HepG2 (cell line): ENCODE results near the gene ZNF385B. TPM values are rescaled to one million over a fixed set of nuclear protein-coding genes. Genes with fewer than 3 reads are reported as not detected.

Source experiments
- AKNA ChIP-seq: sonication (generic); formaldehyde crosslinking; IDR thresholded peaks from 2 replicates; pipeline ENCODE4 v1.4.0; 2020; ENCODE audit warnings: missing genetic modification reagents, borderline replicate concordance
- ATF3 ChIP-seq: sonication (generic); formaldehyde crosslinking; IDR thresholded peaks from 2 replicates; pipeline ENCODE4 v1.4.0; 2020; ENCODE audit warnings: missing genetic modification reagents
- CCDC6 ChIP-seq: sonication (generic); formaldehyde crosslinking; IDR thresholded peaks from 2 replicates; pipeline ENCODE4 v1.8.1; 2022; ENCODE audit warnings: mild to moderate bottlenecking, missing genetic modification reagents, moderate library complexity
- CENPT ChIP-seq: sonication (generic); formaldehyde crosslinking; IDR thresholded peaks from 2 replicates; pipeline ENCODE4 v1.8.0; 2022; ENCODE audit warnings: low read depth, mild to moderate bottlenecking, moderate library complexity, missing genetic modification reagents
- CHCHD3 ChIP-seq: sonication (generic); formaldehyde crosslinking; IDR thresholded peaks from 2 replicates; pipeline ENCODE4 v1.8.0; 2022; ENCODE audit warnings: mild to moderate bottlenecking, missing genetic modification reagents, moderate library complexity
- CREM ChIP-seq, 2 experiments: sonication (generic) in 1 of 2; formaldehyde crosslinking in 1 of 2; IDR thresholded peaks; 2 replicates each; pipeline versions ENCODE4 v1.4.0 to v1.6.1; 2016 to 2020; ENCODE audit warnings: antibody characterized with exemption in 1 of 2, mild to moderate bottlenecking in 1 of 2, missing genetic modification reagents in 1 of 2
- DZIP1 ChIP-seq: sonication (generic); formaldehyde crosslinking; IDR thresholded peaks from 2 replicates; pipeline ENCODE4 v1.5.0; 2020; ENCODE audit warnings: mild to moderate bottlenecking, missing genetic modification reagents
- GABPB1 ChIP-seq: IDR thresholded peaks from 2 replicates; pipeline ENCODE4 v1.6.1; 2016; ENCODE audit warnings: mild to moderate bottlenecking, missing genetic modification reagents, moderate library complexity, missing compliant biosample characterization
- GATA4 ChIP-seq: sonication (generic); IDR thresholded peaks from 2 replicates; pipeline ENCODE4 v1.6.1; 2016; ENCODE audit warnings: antibody characterized with exemption, low read depth, borderline replicate concordance
- HDAC2 ChIP-seq: sonication (generic); formaldehyde crosslinking; IDR thresholded peaks from 2 replicates; pipeline ENCODE4 v1.4.0; 2020; ENCODE audit warnings: missing genetic modification reagents
- HOMEZ ChIP-seq: IDR thresholded peaks from 2 replicates; pipeline ENCODE4 v1.6.1; 2016; ENCODE audit warnings: low read depth
- HOXA9 ChIP-seq: sonication (generic); formaldehyde crosslinking; IDR thresholded peaks from 2 replicates; pipeline ENCODE4 v1.8.1; 2022; ENCODE audit warnings: missing genetic modification reagents, mild to moderate bottlenecking, moderate library complexity, borderline replicate concordance
- IKZF5 ChIP-seq: IDR thresholded peaks from 2 replicates; pipeline ENCODE4 v1.6.1; 2018; ENCODE audit warnings: missing genetic modification reagents, mild to moderate bottlenecking, missing compliant biosample characterization
- MAX ChIP-seq: IDR thresholded peaks from 2 replicates; pipeline ENCODE4 v1.6.1; 2012; ENCODE audit warnings: inconsistent platforms
- NFIC ChIP-seq: IDR thresholded peaks from 2 replicates; pipeline ENCODE4 v1.6.1; 2012; ENCODE audit warnings: mild to moderate bottlenecking, low read length, inconsistent platforms
- RFX1 ChIP-seq: fragments of 450-650 bp; IDR thresholded peaks from 2 replicates; pipeline ENCODE4 v1.6.1; 2017
- TMF1 ChIP-seq: sonication (generic); formaldehyde crosslinking; IDR thresholded peaks from 2 replicates; pipeline ENCODE4 v1.8.1; 2022; ENCODE audit warnings: low read depth, missing genetic modification reagents
- ZC3H4 ChIP-seq: sonication (generic); formaldehyde crosslinking; IDR thresholded peaks from 2 replicates; pipeline ENCODE4 v1.4.0; 2020; ENCODE audit warnings: missing genetic modification reagents, borderline replicate concordance
- ZFP62 ChIP-seq: sonication (generic); formaldehyde crosslinking; IDR thresholded peaks from 2 replicates; pipeline ENCODE4 v1.4.0; 2020; ENCODE audit warnings: missing genetic modification reagents
- ZNF547 ChIP-seq: sonication (generic); formaldehyde crosslinking; IDR thresholded peaks from 2 replicates; pipeline ENCODE4 v1.5.1; 2020; ENCODE audit warnings: mild to moderate bottlenecking, missing genetic modification reagents
- ZNF792 ChIP-seq: IDR thresholded peaks from 2 replicates; pipeline ENCODE4 v1.6.1; 2016
- polyA plus RNA-seq, 8 experiments: library from polyadenylated mRNA; depleted of rRNA in 3 of 8; stranded (reverse) in 7 of 8; unstranded in 1 of 8; fragments of >200 nt; fragmentation: Illumina TruSeq in 4 of 8; extraction: Trizol in 4 of 8; gene quantifications; 2 replicates each; pipeline versions ENCODE4 v1.2.1 to v1.2.3, GENCODE V29; 2011 to 2016; ENCODE audit warnings: low read depth in 4 of 8, missing spikeins in 1 of 8, mixed read lengths in 1 of 8; ENCODE audit not compliant: insufficient read depth in 1 of 8
- total RNA-seq, 5 experiments: library from RNA; depleted of rRNA; stranded (reverse); fragments of >200 nt; fragmentation: Illumina TruSeq; extraction: Trizol; gene quantifications; 2 replicates each; pipeline ENCODE4 v1.2.3, GENCODE V29; 2016; ENCODE audit warnings: low read depth in 1 of 5

The ZNF385B gene
- total and polyA plus RNA-seq, 2 of the 13 experiments (the other 11 are each of a cell fraction or from before 2014, with no cell fraction given), result 3.3 to 6.7 TPM

- TF ChIP-seq IKZF5 (CRISPR knock-in tag) (no peak), CCDC6 (CRISPR knock-in tag) (0 out of 2 replicates have a peak, but pooled peaks have one; percentile 39), HOXA9 (no peak), HDAC2 (no peak), RFX1 (no peak), CHCHD3 (CRISPR knock-in tag) (0 out of 2 replicates have a peak, but pooled peaks have one; percentile 40), GABPB1 (CRISPR knock-in tag) (peak; percentile 22; the same call in 1 of the 2 replicates), ZNF792 (CRISPR knock-in tag) (no peak), AKNA (CRISPR knock-in tag) (no peak), DZIP1 (no peak), ZFP62 (no peak), HOMEZ (CRISPR knock-in tag) (no peak), CENPT (CRISPR knock-in tag) (peak; percentile 31; the same call in 1 of the 2 replicates), GATA4 (no peak), MAX (no peak), TMF1 (CRISPR knock-in tag) (no peak), ZNF547 (CRISPR knock-in tag) (no peak), ATF3 (CRISPR knock-in tag) (0 out of 2 replicates have a peak, but pooled peaks have one; percentile 16), ZC3H4 (CRISPR knock-in tag) (no peak), NFIC (no peak), CREM (IDR thresholded peaks at IDR 0.05) (no peak), CREM (CRISPR knock-in tag; IDR thresholded peaks at IDR 0.05) (no peak)
These were observed 391 bp downstream of the ZNF385B start (continued) for GRCh38 chr2:179861027-179861415.
